Neural cell (in vitro differentiated cells): Measurements from ENCODE around the gene CDO1. TPM values are rescaled to one million over a fixed set of nuclear protein-coding genes. Genes with fewer than 3 reads are reported as not detected.

Experiments used
- H2AFZ ChIP-seq: fragments of 200-600, 300-800 bp; sonication (generic), shearing (Covaris generic); 2 replicates; pipeline ENCODE4 v1.6.0; 2014; ENCODE audit warnings: low read depth, mild to moderate bottlenecking, antibody characterized with exemption, low read length, moderate library complexity
- H3F3A ChIP-seq: fragments of 200-600 bp; shearing (Covaris generic); 2 replicates; pipeline ENCODE4 v1.6.1; 2016; ENCODE audit warnings: mild to moderate bottlenecking, moderate library complexity, mixed read lengths, antibody characterized with exemption, low read length; ENCODE audit not compliant: insufficient read depth, poor library complexity, severe bottlenecking
- H3K27ac ChIP-seq: fragments of 200-600, 300-800 bp; sonication (generic), shearing (Covaris generic); 2 replicates; pipeline ENCODE4 v1.5.1; 2014; ENCODE audit warnings: mild to moderate bottlenecking, low read length, moderate library complexity
- H3K27me3 ChIP-seq: fragments of 300-800, 200-600 bp; sonication (generic), shearing (Covaris generic); 2 replicates; pipeline ENCODE4 v1.6.0; 2014; ENCODE audit warnings: mild to moderate bottlenecking, low read depth, low read length, moderate library complexity; ENCODE audit not compliant: insufficient read depth
- H3K36me3 ChIP-seq: fragments of 300-800, 200-600 bp; sonication (generic), shearing (Covaris generic); 2 replicates; pipeline ENCODE4 v1.5.1; 2014; ENCODE audit warnings: mild to moderate bottlenecking, antibody characterized with exemption, low read length, moderate library complexity; ENCODE audit not compliant: insufficient read depth
- H3K4me2 ChIP-seq: fragments of 300-800, 200-600 bp; sonication (generic), shearing (Covaris generic); 2 replicates; pipeline ENCODE4 v1.6.0; 2014; ENCODE audit warnings: mild to moderate bottlenecking, low read length
- H3K4me3 ChIP-seq: fragments of 300-800, 200-600 bp; sonication (generic), shearing (Covaris generic); 2 replicates; pipeline ENCODE4 v1.5.1; 2014; ENCODE audit warnings: mild to moderate bottlenecking, low read length, moderate library complexity
- H3K79me2 ChIP-seq: fragments of 200-600 bp; shearing (Covaris generic); replicated peaks from 2 replicates; pipeline ENCODE4 v1.6.0; 2014; ENCODE audit warnings: mild to moderate bottlenecking, low read length, moderate library complexity; ENCODE audit not compliant: insufficient read depth
- H3K9ac ChIP-seq: fragments of 300-800, 200-600 bp; sonication (generic), shearing (Covaris generic); 2 replicates; pipeline ENCODE4 v1.6.1; 2016; ENCODE audit warnings: mild to moderate bottlenecking, low read length, mixed read lengths
- H3K9me2 ChIP-seq: fragments of 200-600 bp; shearing (Covaris generic); 2 replicates; pipeline ENCODE4 v1.6.1; 2016; ENCODE audit warnings: mild to moderate bottlenecking, low read length, mixed read lengths; ENCODE audit not compliant: insufficient read depth
- H3K9me3 ChIP-seq: fragments of 200-600, 300-800 bp; sonication (generic), shearing (Covaris generic); 2 replicates; pipeline ENCODE4 v1.6.1; 2016; ENCODE audit warnings: mild to moderate bottlenecking, mixed run types, low read length, moderate library complexity, mixed read lengths
- H4K20me1 ChIP-seq: fragments of 200-600 bp; shearing (Covaris generic); 2 replicates; pipeline ENCODE4 v1.6.1; 2016; ENCODE audit warnings: mild to moderate bottlenecking, mixed run types; ENCODE audit not compliant: insufficient read depth
- CTCF ChIP-seq: fragments of 450-650 bp; IDR thresholded peaks from 2 replicates; pipeline ENCODE4 v1.5.1; 2014; ENCODE audit warnings: antibody characterized with exemption, mild to moderate bottlenecking, moderate library complexity; ENCODE audit not compliant: poor library complexity, severe bottlenecking
- EP300 ChIP-seq: fragments of 450-650 bp; conservative IDR thresholded peaks from 2 replicates; pipeline ENCODE4 v1.6.1; 2014; ENCODE audit warnings: antibody characterized with exemption, mild to moderate bottlenecking, moderate library complexity; ENCODE audit not compliant: poor library complexity, severe bottlenecking
- EZH2 ChIP-seq: fragments of 200-600, 300-800 bp; shearing (Covaris generic), sonication (generic); IDR thresholded peaks from 2 replicates; pipeline ENCODE4 v1.6.1; 2014; ENCODE audit warnings: antibody characterized with exemption, low read length, borderline replicate concordance, mild to moderate bottlenecking; ENCODE audit not compliant: insufficient read depth, poor library complexity, severe bottlenecking
- MXI1 ChIP-seq: fragments of 450-650 bp; conservative IDR thresholded peaks from 2 replicates; pipeline ENCODE4 v1.6.1; 2014; ENCODE audit warnings: antibody characterized with exemption, mild to moderate bottlenecking; ENCODE audit not compliant: poor library complexity, severe bottlenecking
- POLR2AphosphoS5 ChIP-seq: IDR thresholded peaks from 2 replicates; pipeline ENCODE4 v1.6.1; 2012
- RAD21 ChIP-seq: fragments of 450-650 bp; conservative IDR thresholded peaks from 2 replicates; pipeline ENCODE4 v1.6.1; 2014; ENCODE audit warnings: antibody characterized with exemption, mild to moderate bottlenecking, moderate library complexity
- SMC3 ChIP-seq: fragments of 450-650 bp; conservative IDR thresholded peaks from 2 replicates; pipeline ENCODE4 v1.6.1; 2014; ENCODE audit warnings: antibody characterized with exemption, mild to moderate bottlenecking, moderate library complexity; ENCODE audit not compliant: poor library complexity
- TAF1 ChIP-seq: IDR thresholded peaks from 2 replicates; pipeline ENCODE4 v1.6.1; 2012; ENCODE audit warnings: low read depth
- polyA plus RNA-seq: library from polyadenylated mRNA; depleted of rRNA; stranded (reverse); fragments of >200 nt; gene quantifications from 2 replicates; pipeline ENCODE4 v1.2.3, GENCODE V29; 2014
- TF ChIP-seq, protein P1 (sequence below): IDR thresholded peaks from 2 replicates; pipeline ENCODE4 v1.6.1; 2012; ENCODE audit warnings: borderline replicate concordance

The CDO1 gene
- polyA plus RNA-seq, 1 donor from 2014 or later, result 201 TPM

- Histone ChIP-seq H3K27me3 (no peaks in the 10 kb centered on the region), H3K36me3 (no peaks in the 10 kb centered on the region), H3K9ac (no peak overlapping the region), H3F3A (no peaks in the 10 kb centered on the region), H3K4me3 (no peak overlapping the region), H4K20me1 (no peaks in the 10 kb centered on the region), H3K79me2 (peaks cover 60% of the 10 kb centered on the region), H3K9me3 (peaks cover 3% of the 10 kb centered on the region), H3K4me2 (no peak overlapping the region), H3K9me2 (no peaks in the 10 kb centered on the region), H3K27ac (no peak overlapping the region), H2AFZ (no peak overlapping the region)
- TF ChIP-seq EZH2 (no peak), EP300 (no peak), MXI1 (no peak), RAD21 (no peak), SMC3 (no peak), POLR2AphosphoS5 (no peak), CTCF (no peak), TAF1 (no peak)
- TF ChIP-seq, protein P1, sequence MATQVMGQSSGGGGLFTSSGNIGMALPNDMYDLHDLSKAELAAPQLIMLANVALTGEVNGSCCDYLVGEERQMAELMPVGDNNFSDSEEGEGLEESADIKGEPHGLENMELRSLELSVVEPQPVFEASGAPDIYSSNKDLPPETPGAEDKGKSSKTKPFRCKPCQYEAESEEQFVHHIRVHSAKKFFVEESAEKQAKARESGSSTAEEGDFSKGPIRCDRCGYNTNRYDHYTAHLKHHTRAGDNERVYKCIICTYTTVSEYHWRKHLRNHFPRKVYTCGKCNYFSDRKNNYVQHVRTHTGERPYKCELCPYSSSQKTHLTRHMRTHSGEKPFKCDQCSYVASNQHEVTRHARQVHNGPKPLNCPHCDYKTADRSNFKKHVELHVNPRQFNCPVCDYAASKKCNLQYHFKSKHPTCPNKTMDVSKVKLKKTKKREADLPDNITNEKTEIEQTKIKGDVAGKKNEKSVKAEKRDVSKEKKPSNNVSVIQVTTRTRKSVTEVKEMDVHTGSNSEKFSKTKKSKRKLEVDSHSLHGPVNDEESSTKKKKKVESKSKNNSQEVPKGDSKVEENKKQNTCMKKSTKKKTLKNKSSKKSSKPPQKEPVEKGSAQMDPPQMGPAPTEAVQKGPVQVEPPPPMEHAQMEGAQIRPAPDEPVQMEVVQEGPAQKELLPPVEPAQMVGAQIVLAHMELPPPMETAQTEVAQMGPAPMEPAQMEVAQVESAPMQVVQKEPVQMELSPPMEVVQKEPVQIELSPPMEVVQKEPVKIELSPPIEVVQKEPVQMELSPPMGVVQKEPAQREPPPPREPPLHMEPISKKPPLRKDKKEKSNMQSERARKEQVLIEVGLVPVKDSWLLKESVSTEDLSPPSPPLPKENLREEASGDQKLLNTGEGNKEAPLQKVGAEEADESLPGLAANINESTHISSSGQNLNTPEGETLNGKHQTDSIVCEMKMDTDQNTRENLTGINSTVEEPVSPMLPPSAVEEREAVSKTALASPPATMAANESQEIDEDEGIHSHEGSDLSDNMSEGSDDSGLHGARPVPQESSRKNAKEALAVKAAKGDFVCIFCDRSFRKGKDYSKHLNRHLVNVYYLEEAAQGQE, result no peak
Measured at GRCh38 chr5:115854139-115854538, 37.7 kb upstream of the CDO1 start.

DNA sequence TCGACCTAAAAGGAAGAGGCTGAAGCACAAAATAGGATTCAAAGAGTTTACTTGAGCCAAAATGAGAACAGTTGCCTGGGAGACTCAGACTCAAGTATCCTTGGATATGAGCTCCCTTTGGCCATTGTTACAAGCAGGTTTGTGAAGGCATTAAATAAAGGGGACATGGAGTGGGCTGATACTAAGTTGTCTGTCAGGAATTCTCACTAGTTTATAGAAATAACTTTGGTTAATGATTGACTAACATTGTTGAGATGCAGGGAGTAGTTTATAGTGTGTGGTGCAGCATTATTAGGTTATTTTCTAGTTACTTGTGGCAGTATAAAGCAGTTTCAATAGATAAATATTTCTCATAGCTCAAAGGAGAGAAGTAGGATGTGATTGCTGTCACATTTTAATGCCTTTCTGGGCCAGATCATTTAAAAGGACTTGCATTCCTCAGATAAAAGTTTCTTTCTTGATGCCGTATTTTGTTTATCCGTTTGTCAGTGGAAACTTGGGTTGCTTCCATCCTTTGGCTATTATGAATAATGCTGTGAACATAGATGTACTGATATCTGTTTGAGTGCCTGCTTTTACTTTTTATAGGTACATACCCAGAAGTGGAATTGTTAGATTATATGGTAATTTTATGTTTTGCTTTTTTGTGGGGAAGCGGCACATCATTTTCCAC, 34.4 kb upstream of the CDO1 start:
- Histone ChIP-seq H3F3A (no peaks in the 10 kb centered on the region), H3K9ac (no peak overlapping the region), H3K4me3 (no peak overlapping the region), H3K4me2 (no peak overlapping the region), H3K79me2 (peaks cover 62% of the 10 kb centered on the region), H3K27me3 (no peaks in the 10 kb centered on the region), H3K27ac (peak overlapping the region; percentile 62), H4K20me1 (no peaks in the 10 kb centered on the region), H3K36me3 (no peaks in the 10 kb centered on the region), H3K9me3 (peaks cover 3% of the 10 kb centered on the region), H3K9me2 (no peaks in the 10 kb centered on the region), H2AFZ (no peak overlapping the region)
- TF ChIP-seq POLR2AphosphoS5 (no peak), EP300 (no peak), SMC3 (no peak)
